Neural progenitor cell (in vitro differentiated cells): ENCODE measurements around the gene TINAGL1. TPM values are rescaled to one million over a fixed set of nuclear protein-coding genes. Genes with fewer than 3 reads are reported as not detected.

Experiments
- DNase-seq: peaks from one replicate; pipeline ENCODE4 v3.0.0-alpha.2; 2016; ENCODE audit warnings: low spot score
- H2AFZ ChIP-seq: fragments of 200-600 bp; sonication (generic); replicated peaks from 2 replicates; pipeline ENCODE4 v1.6.1; 2016; ENCODE audit warnings: antibody characterized with exemption
- H3F3A ChIP-seq: fragments of 200-600 bp; sonication (generic); 2 replicates; pipeline ENCODE4 v1.6.1; 2016; ENCODE audit warnings: antibody characterized with exemption, low read depth
- H3K27ac ChIP-seq: fragments of 200-600 bp; sonication (generic); 2 replicates; pipeline ENCODE4 v1.5.1; 2016; ENCODE audit warnings: mild to moderate bottlenecking
- H3K27me3 ChIP-seq: fragments of 200-600 bp; sonication (generic); 2 replicates; pipeline ENCODE4 v1.6.1; 2016; ENCODE audit warnings: mild to moderate bottlenecking, moderate library complexity
- H3K36me3 ChIP-seq: fragments of 200-600 bp; sonication (generic); 2 replicates; pipeline ENCODE4 v1.5.1; 2016
- H3K4me1 ChIP-seq: fragments of 200-600 bp; sonication (generic); 2 replicates; pipeline ENCODE4 v1.6.1; 2016; ENCODE audit warnings: mixed run types
- H3K4me2 ChIP-seq: fragments of 200-600 bp; sonication (generic); 2 replicates; pipeline ENCODE4 v1.6.1; 2016
- H3K4me3 ChIP-seq: fragments of 200-600 bp; sonication (generic); 2 replicates; pipeline ENCODE4 v1.5.1; 2016
- H3K79me2 ChIP-seq: fragments of 200-600 bp; sonication (generic); 2 replicates; pipeline ENCODE4 v1.6.1; 2016; ENCODE audit warnings: low read depth
- H3K9ac ChIP-seq: fragments of 200-600 bp; sonication (generic); 2 replicates; pipeline ENCODE4 v1.6.1; 2016
- H3K9me3 ChIP-seq: fragments of 200-600 bp; sonication (generic); 2 replicates; pipeline ENCODE4 v1.5.1; 2016; ENCODE audit warnings: low read depth
- H4K20me1 ChIP-seq: fragments of 200-600 bp; sonication (generic); 2 replicates; pipeline ENCODE4 v1.6.1; 2016; ENCODE audit warnings: low read depth
- H3K27ac Mint-ChIP-seq: 3 replicates; pipeline ENCODE4 v1.8.0; 2021; ENCODE audit warnings: mixed read lengths
- H3K27me3 Mint-ChIP-seq: 2 replicates; pipeline ENCODE4 v1.8.0; 2022; ENCODE audit warnings: low read depth, mild to moderate bottlenecking, inconsistent platforms, moderate library complexity, mixed read lengths; ENCODE audit not compliant: insufficient read depth
- H3K36me3 Mint-ChIP-seq: 3 replicates; pipeline ENCODE4 v1.8.0; 2021; ENCODE audit warnings: mixed read lengths
- H3K4me1 Mint-ChIP-seq: 3 replicates; pipeline ENCODE4 v1.8.0; 2021; ENCODE audit warnings: mixed read lengths
- H3K4me3 Mint-ChIP-seq: 3 replicates; pipeline ENCODE4 v1.8.0; 2021; ENCODE audit warnings: mild to moderate bottlenecking, moderate library complexity, mixed read lengths
- H3K9me3 Mint-ChIP-seq: 3 replicates; pipeline ENCODE4 v1.8.0; 2020; ENCODE audit warnings: mixed read lengths
- CTCF ChIP-seq: fragments of 200-600 bp; sonication (generic); IDR thresholded peaks from 2 replicates; pipeline ENCODE4 v1.5.1; 2017; ENCODE audit warnings: antibody characterized with exemption, mild to moderate bottlenecking
- EZH2 ChIP-seq: fragments of 200-600 bp; sonication (generic); IDR thresholded peaks from 2 replicates; pipeline ENCODE4 v1.6.1; 2017; ENCODE audit warnings: antibody characterized with exemption, mild to moderate bottlenecking, moderate library complexity
- EZH2phosphoT487 ChIP-seq: fragments of 200-600 bp; sonication (generic); IDR thresholded peaks from 2 replicates; pipeline ENCODE4 v1.6.1; 2017; ENCODE audit warnings: antibody characterized with exemption
- total RNA-seq: library from RNA; depleted of rRNA; stranded (reverse); fragments of >200 nt; gene quantifications from 2 replicates; pipeline ENCODE4 v1.2.3, GENCODE V29; 2015; ENCODE audit warnings: low replicate concordance

TINAGL1 gene
- total RNA-seq, 1 donor from 2014 or later, result not detected

- Histone ChIP-seq H3K4me1 (peaks cover 8% of the 10 kb centered on the region), H3K79me2 (no peaks in the 10 kb centered on the region), H3F3A (no peaks in the 10 kb centered on the region), H3K4me3 (no peak overlapping the region), H3K9ac (no peak overlapping the region), H3K27ac (no peak overlapping the region), H3K36me3 (no peaks in the 10 kb centered on the region), H3K27me3 (peaks cover 45% of the 10 kb centered on the region), H2AFZ (no peak overlapping the region), H4K20me1 (no peaks in the 10 kb centered on the region), H3K9me3 (no peaks in the 10 kb centered on the region), H3K4me2 (no peak overlapping the region)
- TF ChIP-seq EZH2, result no peak
- no peak for TF ChIP-seq CTCF
- no peak for TF ChIP-seq EZH2phosphoT487
- Mint-ChIP-seq H3K27me3 (peaks cover 16% of the 10 kb centered on the region), H3K4me1 (peaks cover 26% of the 10 kb centered on the region), H3K4me3 (peak overlapping the region; percentile 65), H3K9me3 (no peaks in the 10 kb centered on the region), H3K27ac (no peak overlapping the region), H3K36me3 (no peaks in the 10 kb centered on the region)
- no peak for DNase-seq
Observed at GRCh38 chr1:31615414-31615813, 39.1 kb downstream of the TINAGL1 start.

GRCh38 chr1:31615939-31616338, 39.6 kb downstream of the TINAGL1 start:
- H3K27me3 ChIP-seq, result peaks cover 45% of the 10 kb centered on the region
- H3K36me3 ChIP-seq, result no peaks in the 10 kb centered on the region
- Mint-ChIP-seq H3K27ac (peak overlapping the region; percentile 12), H3K4me1 (peaks cover 26% of the 10 kb centered on the region), H3K27me3 (peaks cover 13% of the 10 kb centered on the region), H3K9me3 (no peaks in the 10 kb centered on the region), H3K4me3 (peak overlapping the region; percentile 65), H3K36me3 (no peaks in the 10 kb centered on the region)
- TF ChIP-seq EZH2phosphoT487 (no peak), CTCF (no peak), EZH2 (no peak)
- H3K9me3 ChIP-seq, result no peaks in the 10 kb centered on the region
- no peaks in the 10 kb centered on the region for H3F3A ChIP-seq
- no peak overlapping the region for H3K4me3 ChIP-seq
- no peaks in the 10 kb centered on the region for H4K20me1 ChIP-seq
- no peak for DNase-seq
- no peaks in the 10 kb centered on the region for H3K79me2 ChIP-seq
- no peak overlapping the region for H3K27ac ChIP-seq
- no peak overlapping the region for H3K4me2 ChIP-seq
- peaks cover 8% of the 10 kb centered on the region for H3K4me1 ChIP-seq
- no peak overlapping the region for H3K9ac ChIP-seq
- H2AFZ ChIP-seq, result no peak overlapping the region

- H3K9ac ChIP-seq, result peak within 1 kb of the TSS; percentile 2
- H3K9me3 Mint-ChIP-seq, result no peaks in the 10 kb centered on the region
- peak within 1 kb of the TSS; percentile 96 for H3K4me2 ChIP-seq
- H3K4me1 Mint-ChIP-seq, result peaks cover 26% of the 10 kb centered on the region
- no peaks in the 10 kb centered on the region for H3K9me3 ChIP-seq
- peak within 1 kb of the TSS; percentile 85 for H3K4me3 Mint-ChIP-seq
- H3K79me2 ChIP-seq, result no peaks in the 10 kb centered on the region
- H4K20me1 ChIP-seq, result no peaks in the 10 kb centered on the region
- TF ChIP-seq EZH2phosphoT487, result peak; percentile 61
- no peak for TF ChIP-seq CTCF
- TF ChIP-seq EZH2, result peak; percentile 46
- peak within 1 kb of the TSS; percentile 5 for H3K27ac Mint-ChIP-seq
- peak within 1 kb of the TSS; percentile 86 for H3K4me3 ChIP-seq
- H3K36me3 Mint-ChIP-seq, result no peaks in the 10 kb centered on the region
- H2AFZ ChIP-seq, result peak within 1 kb of the TSS; percentile 98
- peaks cover 13% of the 10 kb centered on the region for H3K27me3 Mint-ChIP-seq
- no peak within 1 kb of the TSS for H3K27ac ChIP-seq
- peak; percentile 50 for DNase-seq
- H3K27me3 ChIP-seq, result peaks cover 45% of the 10 kb centered on the region
- H3F3A ChIP-seq, result no peaks in the 10 kb centered on the region
- H3K4me1 ChIP-seq, result peaks cover 8% of the 10 kb centered on the region
- no peaks in the 10 kb centered on the region for H3K36me3 ChIP-seq
Observed at GRCh38 chr1:31617218-31617915, 41.1 kb downstream of the TINAGL1 start, which contains the start of gene HCRTR1. HCRTR1 (plus strand) TSS chr1:31617689; CDS start chr1:31619193, 1,504 bp downstream.
